IPS DF 4.7 (cell line): Measurements from ENCODE around the gene POLR2H.

ENCODE experiments used
- DNase-seq: peaks from one replicate; pipeline ENCODE4 v3.0.0-alpha.2; 2013; ENCODE audit warnings: low spot score; ENCODE audit errors: extremely low read depth

The POLR2H gene

GRCh38 chr3:184352149-184352785 is 9.2 kb upstream of the POLR2H start:
- no peak for DNase-seq

DNA sequence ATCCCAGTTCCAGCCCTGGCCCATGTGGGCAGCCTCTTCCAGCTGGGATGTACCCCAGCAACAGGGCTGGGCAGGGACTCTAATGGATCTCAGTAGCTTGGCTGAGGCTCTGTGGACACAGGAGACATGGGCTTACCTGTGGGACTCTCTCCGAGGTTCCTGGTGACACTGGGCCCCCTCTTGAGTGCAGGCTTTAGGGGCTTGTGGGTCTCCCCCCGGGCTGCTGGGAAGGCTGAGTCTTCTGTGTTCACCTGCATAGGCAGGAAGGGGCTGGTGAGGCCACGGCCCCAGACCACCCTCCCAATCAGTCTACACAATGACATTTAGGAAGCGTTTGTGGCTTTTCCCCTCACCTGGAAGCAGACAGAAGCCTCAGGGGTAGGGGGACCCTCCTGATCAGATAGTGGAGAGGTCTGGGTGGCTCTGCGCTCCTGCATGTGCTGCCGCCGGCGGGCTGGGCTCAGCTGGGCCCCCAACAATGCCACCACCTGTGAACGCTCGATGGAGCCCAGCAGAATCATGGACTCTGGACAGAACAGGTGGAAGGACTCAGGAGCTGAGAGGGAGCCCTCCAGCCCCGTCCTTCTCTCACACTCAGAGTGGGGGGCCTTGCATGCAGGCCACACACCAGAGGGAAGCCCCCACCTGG is 8.5 kb upstream of the POLR2H start:
- no peak for DNase-seq

DNA sequence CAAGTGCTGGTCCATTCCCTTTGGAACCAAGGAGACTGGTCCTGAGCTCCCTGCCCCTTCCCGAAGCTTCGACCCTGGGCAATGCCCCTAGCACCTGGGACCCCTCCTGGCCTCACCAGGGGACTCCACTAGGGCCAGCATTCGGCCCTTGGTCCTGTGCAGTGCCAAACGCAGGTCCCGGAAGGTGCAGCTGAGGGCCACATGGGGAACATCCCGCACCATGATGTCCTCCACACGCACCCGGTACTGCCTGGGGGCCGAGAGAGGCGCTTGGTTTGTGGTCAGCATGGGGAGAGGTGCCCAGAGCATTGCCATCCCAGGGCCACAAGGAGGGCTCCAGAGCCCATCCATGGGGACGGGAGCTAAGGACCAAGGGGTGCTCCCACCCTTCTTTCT is 8.0 kb upstream of the POLR2H start:
- DNase-seq = no peak

- no peak for DNase-seq
Measured at GRCh38 chr3:184354121-184354728, 7.3 kb upstream of the POLR2H start.

DNA sequence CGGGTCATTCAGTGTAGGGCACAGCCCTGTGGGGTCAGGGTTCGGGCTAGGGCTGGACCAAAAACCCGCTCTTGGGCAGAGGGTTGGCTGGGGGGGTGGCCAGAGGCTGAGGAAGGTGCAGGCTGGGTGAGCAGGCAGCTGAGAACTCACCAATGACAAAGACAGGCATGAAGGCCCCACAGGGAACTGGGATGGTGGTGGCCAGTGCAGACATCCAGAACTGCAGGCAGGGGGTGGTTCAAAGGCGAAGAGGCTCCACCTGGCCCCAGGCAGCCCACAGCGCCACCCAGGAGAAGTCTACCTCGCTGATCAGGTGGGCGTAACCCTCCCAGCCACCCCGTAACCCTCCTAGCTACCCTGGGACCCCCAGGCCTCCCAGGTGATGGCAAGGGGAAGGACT is 6.8 kb upstream of the POLR2H start:
- no peak for DNase-seq

GRCh38 chr3:184355261-184356040 is 6.1 kb upstream of the POLR2H start:
- no peak for DNase-seq

GRCh38 chr3:184357248-184358123 is 4.0 kb upstream of the POLR2H start:
- no peak for DNase-seq

GRCh38 chr3:184358124-184358767 is 3.3 kb upstream of the POLR2H start:
- no peak for DNase-seq

GRCh38 chr3:184358921-184359350 is 2.6 kb upstream of the POLR2H start:
- no peak for DNase-seq

- DNase-seq = no peak
Measured at GRCh38 chr3:184359610-184360009, 1.9 kb upstream of the POLR2H start.

GRCh38 chr3:184360070-184360928 is 1.2 kb upstream of the POLR2H start:
- DNase-seq = no peak

- DNase-seq = no peak
Measured at GRCh38 chr3:184360929-184361531, 480 bp upstream of the POLR2H start.

GRCh38 chr3:184361932-184362667 is 590 bp downstream of the POLR2H start:
- DNase-seq = no peak

GRCh38 chr3:184362668-184363546 is 1.4 kb downstream of the POLR2H start:
- DNase-seq = peak; percentile 91

- DNase-seq = no peak
Measured at GRCh38 chr3:184366619-184367289, 5.2 kb downstream of the POLR2H start.

- DNase-seq = no peak
Measured at GRCh38 chr3:184368116-184368515, 6.6 kb downstream of the POLR2H start.

GRCh38 chr3:184368586-184369183 is 7.2 kb downstream of the POLR2H start:
- no peak for DNase-seq
